Stimulated activated CD8-positive, alpha-beta memory T cell treated with anti-CD3 and anti-CD28 coated beads, Interleukin-7, amount 100 ng/mL, for 24 hours (primary cell): Measurements from ENCODE around the gene UTP18.
"Not testable (repeated sequence)": the region's sequence is repeated elsewhere in the genome, so short reads cannot be mapped to it uniquely, and the experiment has no call there.

ENCODE experiments used
- DNase-seq: peaks from one replicate; pipeline ENCODE4 v3.0.0-alpha.2; 2020; ENCODE audit warnings: low read depth

UTP18 gene

DNA sequence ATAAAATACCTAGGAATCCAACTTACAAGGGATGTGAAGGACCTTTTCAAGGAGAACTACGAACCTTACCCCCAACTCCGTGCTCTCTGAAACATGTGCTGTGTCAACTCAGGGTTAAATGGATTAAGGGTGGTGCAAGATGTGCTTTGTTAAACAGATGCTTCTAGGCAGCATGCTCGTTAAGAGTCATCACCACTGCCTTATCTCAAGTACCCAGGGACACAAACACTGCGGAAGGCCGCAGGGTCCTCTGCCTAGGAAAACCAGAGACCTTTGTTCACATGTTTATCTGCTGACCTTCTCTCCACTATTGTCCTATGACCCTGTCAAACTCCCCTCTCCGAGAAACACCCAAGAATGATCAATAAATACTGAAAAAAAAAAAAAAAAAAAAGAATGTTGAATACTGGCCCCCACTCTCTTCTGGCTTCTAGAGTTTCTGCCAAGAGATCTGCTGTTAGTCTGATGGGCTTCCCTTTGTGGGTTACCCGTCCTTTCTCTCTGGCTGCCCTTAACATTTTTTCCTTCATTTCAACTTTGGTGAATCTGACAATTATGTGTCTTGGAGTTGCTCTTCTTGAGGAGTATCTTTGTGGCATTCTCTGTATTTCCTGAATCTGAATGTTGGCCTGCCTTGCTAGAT, 70.6 kb downstream of the UTP18 start:
- DNase-seq, result not testable (repeated sequence)

DNA sequence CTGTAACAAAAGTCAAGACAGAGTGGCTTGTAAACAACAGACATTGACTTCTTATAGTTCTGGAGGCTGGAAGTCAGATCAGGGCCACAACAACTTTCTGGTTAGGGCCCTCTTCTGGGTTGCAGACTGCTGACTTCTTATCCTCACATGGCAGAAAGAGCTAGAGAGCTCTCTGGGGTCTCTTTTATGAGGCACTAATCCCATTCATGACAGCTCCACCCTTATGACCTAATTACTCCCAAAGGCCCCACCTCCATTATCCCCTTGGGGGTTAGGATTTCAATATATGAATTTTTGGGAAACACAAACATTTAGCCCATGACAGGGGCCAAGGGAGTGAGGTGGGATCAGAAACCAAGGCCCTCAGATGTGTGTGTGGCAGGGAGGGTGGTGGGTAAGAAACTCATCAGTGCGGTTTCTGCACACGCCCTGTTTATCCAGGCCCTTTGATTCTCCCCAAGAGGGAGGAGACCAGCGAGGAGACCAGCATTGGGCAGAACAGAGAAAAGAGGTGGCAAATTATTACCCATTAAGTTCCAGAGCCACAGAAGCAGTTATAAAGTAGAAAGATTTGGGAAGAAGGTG, 74.8 kb downstream of the UTP18 start:
- DNase-seq, result no peak

DNA sequence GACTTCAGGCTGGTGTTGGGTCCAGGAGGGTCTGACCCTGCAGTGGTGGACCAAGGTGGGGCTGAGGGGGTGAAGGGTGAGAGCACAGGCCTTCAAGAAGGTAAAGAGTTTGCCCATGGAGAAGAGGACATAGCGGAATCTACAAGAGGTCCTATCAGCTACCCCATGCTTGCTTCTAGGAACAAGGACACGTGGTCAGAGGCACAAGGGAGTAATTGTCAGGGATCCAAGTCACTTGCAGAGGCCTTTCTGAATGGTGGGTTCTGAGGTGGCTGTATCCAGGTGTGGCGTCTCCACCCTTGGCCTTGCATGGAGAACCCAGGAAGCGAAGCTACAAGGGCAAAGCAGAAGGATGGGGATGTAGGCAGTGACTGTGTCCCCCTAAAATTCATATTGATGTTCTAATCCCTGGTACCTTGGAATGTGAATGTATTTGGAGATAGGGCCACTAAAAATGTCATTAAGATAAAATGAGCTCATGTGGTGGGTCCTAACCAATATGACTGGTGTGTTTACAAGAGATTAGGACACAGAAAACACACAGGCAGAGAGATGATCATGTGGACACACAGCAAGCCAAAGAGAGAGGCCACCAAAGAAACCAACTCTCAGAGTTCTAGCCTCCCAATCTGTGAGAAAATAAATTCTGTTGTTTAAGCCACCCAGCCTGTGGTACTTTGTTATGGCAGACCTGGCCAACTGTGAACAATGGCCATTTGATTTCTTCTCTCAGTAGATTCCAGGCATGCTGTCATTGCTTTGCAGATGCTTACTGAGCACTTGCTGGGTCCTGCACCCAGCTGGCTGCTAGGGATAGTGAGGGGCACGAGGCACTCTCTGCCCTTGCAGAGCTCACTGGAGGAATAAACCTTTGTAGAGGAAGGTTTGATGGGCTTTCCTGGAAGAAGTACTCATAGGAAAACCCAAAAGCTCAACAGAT, 75.8 kb downstream of the UTP18 start:
- no peak for DNase-seq

DNA sequence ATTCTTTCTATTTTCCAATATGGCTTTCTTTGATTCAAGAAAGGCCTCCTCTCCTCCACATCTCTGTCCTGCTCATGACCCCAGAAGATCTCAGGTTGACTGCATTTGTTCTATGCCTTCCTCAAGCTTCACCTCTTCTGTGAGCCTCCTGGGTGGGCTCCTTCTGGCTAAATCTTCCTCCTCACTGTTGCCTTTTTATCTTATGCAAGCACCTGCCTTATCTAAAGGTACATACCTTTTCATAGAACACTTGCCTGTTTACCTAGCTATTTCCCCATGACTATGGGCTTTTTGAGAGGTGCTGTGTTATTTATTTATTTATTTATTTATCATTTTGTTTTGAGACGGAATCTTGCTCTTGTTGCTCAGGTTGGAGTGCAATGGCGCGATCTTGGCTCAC, 81.1 kb downstream of the UTP18 start:
- no peak for DNase-seq

DNA sequence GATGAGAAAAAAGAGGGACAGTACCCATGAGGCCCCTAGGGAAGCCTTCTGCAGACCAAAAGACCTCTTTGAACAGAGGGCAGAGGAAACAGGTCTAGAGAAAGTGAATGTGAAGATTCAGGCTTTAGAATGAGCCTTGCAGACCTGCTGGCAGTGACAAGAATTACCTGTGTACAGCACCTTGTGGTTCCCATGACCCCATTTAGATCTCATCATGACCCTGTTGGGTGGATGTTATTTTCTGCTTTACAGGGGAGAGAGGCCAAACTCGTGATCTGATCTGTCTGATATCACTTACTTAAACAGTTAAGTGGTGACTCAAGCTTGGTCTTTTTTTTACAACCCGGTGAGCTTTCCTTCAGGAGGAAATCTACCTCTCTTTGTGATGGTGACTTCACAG, 81.9 kb downstream of the UTP18 start:
- DNase-seq, result no peak

DNA sequence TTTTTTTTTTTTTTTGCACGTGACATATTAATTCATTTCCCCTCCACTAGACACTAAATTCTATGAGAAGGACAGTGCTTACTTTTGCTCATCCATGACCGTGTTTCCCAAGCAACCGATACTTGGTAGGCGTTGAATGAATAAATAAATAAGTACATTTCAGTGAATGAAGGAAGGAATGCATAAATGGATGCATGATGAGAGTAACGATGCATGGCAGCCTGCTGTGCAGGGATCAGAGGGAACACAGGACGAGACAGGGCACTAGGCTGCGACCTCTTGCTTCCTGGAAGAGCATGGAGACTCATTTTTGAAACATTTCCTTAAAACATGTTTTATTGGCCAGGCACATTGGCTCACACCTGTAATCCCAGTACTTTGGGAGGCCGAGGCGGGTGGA, 84.2 kb downstream of the UTP18 start:
- DNase-seq, result no peak

DNA sequence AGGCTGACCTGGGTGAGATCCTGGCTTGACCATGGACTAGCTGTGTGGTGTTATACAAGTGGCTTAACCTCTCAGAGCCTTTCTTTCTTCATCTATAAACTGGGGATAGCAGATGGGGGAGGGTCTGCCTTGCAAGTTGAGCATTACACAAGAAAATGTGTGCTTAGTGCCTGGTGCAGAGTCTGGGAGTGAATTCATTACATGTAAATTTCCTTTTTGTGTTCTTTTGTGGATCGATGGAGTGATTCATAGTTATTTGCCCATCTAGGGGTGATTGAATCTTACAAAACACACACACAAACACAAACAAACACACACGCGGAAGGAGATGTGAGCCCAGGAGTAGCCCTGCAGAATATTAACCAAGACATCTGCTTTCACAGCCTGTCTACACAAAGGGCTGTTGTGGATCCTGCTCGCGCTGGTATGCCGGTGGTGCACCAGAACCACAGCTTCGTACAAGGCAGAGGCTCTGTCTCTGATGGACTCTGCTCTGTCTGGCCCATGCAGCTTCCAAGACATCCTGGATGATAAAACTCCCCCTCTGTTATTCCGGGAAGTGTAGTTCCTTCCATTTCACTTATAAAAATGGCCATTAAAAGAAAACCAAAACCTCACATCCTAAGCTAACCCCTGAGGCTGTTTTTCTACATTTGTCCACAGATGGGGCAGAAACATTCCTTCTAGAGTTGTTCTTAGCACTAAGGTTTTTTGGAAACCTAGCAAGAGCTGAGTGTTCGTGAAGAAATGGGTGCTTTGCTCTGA, 86.1 kb downstream of the UTP18 start:
- no peak for DNase-seq
